Measurements from ENCODE around the gene HTRA3. TPM values are rescaled to one million over a fixed set of nuclear protein-coding genes. Genes with fewer than 3 reads are reported as not detected.

Gene HTRA3
- total and polyA plus RNA-seq, 2 of the 8 experiments (the other 6 are each of a cell fraction or from before 2014, with no cell fraction given) = 3.2 to 5.8 TPM

GRCh38 chr4:8277356-8278008, 7.9 kb downstream of the HTRA3 start:
- Histone ChIP-seq H4K5ac (ENCODE audit: insufficient read length, low read depth, low read length) (no peak overlapping the region), H3K4ac (replicated peaks; ENCODE audit: insufficient read length, low read depth, low read length) (no peak overlapping the region), H3K18ac (ENCODE audit: extremely low read depth, low read length) (no peak overlapping the region), H3K79me1 (ENCODE audit: low read depth, low read length) (no peaks in the 10 kb centered on the region), H3K4me3 (ENCODE audit: extremely low read depth in 1 of 4, insufficient read depth in 2 of 4, low read depth in 3 of 4, low read length in 4 of 4) (no peak overlapping the region), H3K4me2 (ENCODE audit: insufficient read depth in 1 of 2, low read depth in 2 of 2, low read length in 2 of 2) (no peak overlapping the region), H3K23me2 (ENCODE audit: low read depth, low read length) (no peaks in the 10 kb centered on the region), H3K4me1 (replicated peaks in 1 of 4; ENCODE audit: control insufficient read depth in 3 of 4, insufficient read depth in 4 of 4, low read length in 3 of 4) (no peaks in the 10 kb centered on the region; a peak in 1 of 7 replicates), H3K14ac (ENCODE audit: insufficient read length) (no peak overlapping the region), H3K9ac (replicated peaks in 1 of 4; ENCODE audit: extremely low read depth in 1 of 4, low read depth in 3 of 4, low read length in 3 of 4) (no peak overlapping the region), H2BK120ac (replicated peaks; ENCODE audit: low read depth, low read length) (no peak overlapping the region), H2BK15ac (ENCODE audit: low read length) (no peak overlapping the region), H3K79me2 (ENCODE audit: control insufficient read depth in 1 of 2, insufficient read depth in 2 of 2, low read length in 2 of 2) (no peaks in the 10 kb centered on the region), H3K9me3 (ENCODE audit: insufficient read depth in 2 of 2, low read depth in 1 of 2, low read length in 1 of 2) (no peaks in the 10 kb centered on the region), H4K91ac (replicated peaks; ENCODE audit: insufficient read length, low read length) (no peak overlapping the region), H2AK5ac (ENCODE audit: low read depth, low read length) (no peak overlapping the region), H4K20me1 (replicated peaks in 1 of 2; ENCODE audit: control insufficient read depth in 1 of 2, insufficient read depth in 2 of 2, low read length in 2 of 2) (peaks cover 0 to 1% of the 10 kb centered on the region in 2 experiments), H3K27ac (ENCODE audit: low read depth, low read length) (no peak overlapping the region), H2BK20ac (ENCODE audit: low read length) (no peak overlapping the region), H2AFZ (ENCODE audit: low read length) (no peak overlapping the region), H4K8ac (ENCODE audit: extremely low read depth, insufficient read depth, low read length) (no peak overlapping the region), H3K56ac (replicated peaks; ENCODE audit: insufficient read length, low read depth, low read length) (no peak overlapping the region), H3K27me3 (replicated peaks in 1 of 4; ENCODE audit: control insufficient read depth in 3 of 4, extremely low read depth in 1 of 4, insufficient read depth in 3 of 4, low read length in 3 of 4) (no peaks in the 10 kb centered on the region), H2BK12ac (ENCODE audit: low read depth, low read length) (no peak overlapping the region), H3K36me3 (ENCODE audit: control insufficient read depth in 2 of 4, insufficient read depth in 4 of 4, low read length in 3 of 4) (no peaks in the 10 kb centered on the region), H2BK5ac (ENCODE audit: low read depth, low read length) (no peak overlapping the region), H3K23ac (ENCODE audit: insufficient read length) (no peak overlapping the region)
- no peak for DNase-seq (ENCODE audit: low read depth in 1 of 2, low spot score in 2 of 2)
- WGBS, 2 experiments (ENCODE audit: extremely low coverage in 1 of 2, insufficient coverage in 1 of 2, insufficient read length in 1 of 2, insufficient replicate concordance in 2 of 2, low coverage in 1 of 2, low lambda C conversion rate in 2 of 2, missing lambda C conversion rate in 1 of 2) = 85% methylated on average over 11 of the region's 11 CpGs; no CpG with 5 or more reads in 1 of the 2 experiments
- no peak for TF ChIP-seq YY1 (IDR thresholded peaks at IDR 0.05; ENCODE audit: low read depth, low read length)
- peak in 1 of 3 experiments; percentile 4; a peak in 2 of 4 replicates for TF ChIP-seq CTCF (IDR thresholded peaks at IDR 0.05; ENCODE audit: control extremely low read depth in 1 of 3, insufficient read depth in 1 of 3, low read depth in 1 of 3, low read length in 3 of 3)
- TF ChIP-seq RAD21 (IDR thresholded peaks at IDR 0.05 in 1 of 2, conservative IDR thresholded peaks at IDR 0.05 in 1 of 2; ENCODE audit: low read depth in 2 of 2, low read length in 2 of 2) = peak in 1 of 2 experiments; percentile 19; a peak in 1 of 4 replicates
- no peak for TF ChIP-seq HDAC2 (IDR thresholded peaks at IDR 0.05; ENCODE audit: borderline replicate concordance in 1 of 2, low read depth in 2 of 2, low read length in 2 of 2)
- CTCF ChIA-PET (ENCODE audit: partially characterized antibody) = interaction anchor here (0.6 to 4.3 kb wide), 5 partner anchors 11 to 330 kb away, joined by 3 to 25 read pairs (median 8); no protein-coding TSS in a partner anchor
- POLR2A ChIA-PET (ENCODE audit: partially characterized antibody) = no interaction called here
- no peak for FAIRE-seq

Data from H1 (cell line).